ACHN (cell line): ENCODE results near the gene IDI1.
"Not testable (repeated sequence)": the region's sequence is repeated elsewhere in the genome, so short reads cannot be mapped to it uniquely, and the experiment has no call there.

ENCODE experiments used
- DNase-seq: peaks from one replicate; pipeline ENCODE4 v3.0.0-alpha.2; 2015
- in situ Hi-C: cut with HindIII; loops from 2 replicates; pipeline ENCODE4 v1.10.0; 2017; ENCODE audit warnings: low sequenced_read_pairs, low pct_ligation_motif_present, low pct_unique_long_range_greater_than_20kb

IDI1 gene

GRCh38 chr10:1043532-1043995, 5.4 kb downstream of the IDI1 start:
- no peak for DNase-seq
- in situ Hi-C loops = no loop called here

GRCh38 chr10:1041514-1041913, 7.4 kb downstream of the IDI1 start:
- no peak for DNase-seq
- in situ Hi-C loops = no loop called here

GRCh38 chr10:1040133-1040532, 8.8 kb downstream of the IDI1 start:
- in situ Hi-C loops = no loop called here
- no peak for DNase-seq

GRCh38 chr10:1038769-1039168, 10.2 kb downstream of the IDI1 start:
- in situ Hi-C loops, DNase-seq: not testable (repeated sequence)

- no peak for DNase-seq
- in situ Hi-C loops = no loop called here
Observed at GRCh38 chr10:1037098-1037497, 11.8 kb downstream of the IDI1 start.

GRCh38 chr10:1036341-1036791, 12.6 kb downstream of the IDI1 start:
- in situ Hi-C loops = no loop called here
- peak; percentile 66 for DNase-seq

- no peak for DNase-seq
- in situ Hi-C loops = no loop called here
Observed at GRCh38 chr10:1035201-1035600, 13.7 kb downstream of the IDI1 start.

GRCh38 chr10:1034758-1035157, 14.2 kb downstream of the IDI1 start:
- DNase-seq = no peak
- in situ Hi-C loops = no loop called here

- in situ Hi-C loops = no loop called here
- DNase-seq = no peak
Observed at GRCh38 chr10:1033601-1034000, 15.3 kb downstream of the IDI1 start.

GRCh38 chr10:1029838-1030237, 19.1 kb downstream of the IDI1 start:
- in situ Hi-C loops = no loop called here
- no peak for DNase-seq

- no peak for DNase-seq
- in situ Hi-C loops = no loop called here
Observed at GRCh38 chr10:1026578-1026977, 22.3 kb downstream of the IDI1 start.

GRCh38 chr10:1025683-1026082, 23.2 kb downstream of the IDI1 start, which contains the start of gene IDI2:
TSS of gene IDI2 (minus strand) at chr10:1025859. CDS start at chr10:1024723, 1,136 bp downstream.
- in situ Hi-C loops = no loop called here
- DNase-seq = no peak

GRCh38 chr10:1024103-1024502, 24.8 kb downstream of the IDI1 start:
- in situ Hi-C loops = no loop called here
- DNase-seq = no peak

GRCh38 chr10:1022413-1022812, 26.5 kb downstream of the IDI1 start:
- in situ Hi-C loops = no loop called here
- DNase-seq = no peak

GRCh38 chr10:1020958-1021357, 28.0 kb downstream of the IDI1 start:
- in situ Hi-C loops = no loop called here
- DNase-seq = no peak

- DNase-seq = no peak
- in situ Hi-C loops = no loop called here
Observed at GRCh38 chr10:1020460-1020859, 28.5 kb downstream of the IDI1 start.

- in situ Hi-C loops = no loop called here
- no peak for DNase-seq
Observed at GRCh38 chr10:1019362-1019761, 29.6 kb downstream of the IDI1 start.

- DNase-seq = no peak
- in situ Hi-C loops = no loop called here
Observed at GRCh38 chr10:1015688-1016087, 33.2 kb downstream of the IDI1 start.

GRCh38 chr10:1011696-1012095, 37.2 kb downstream of the IDI1 start:
- no peak for DNase-seq
- in situ Hi-C loops = no loop called here

- no peak for DNase-seq
- in situ Hi-C loops = no loop called here
Observed at GRCh38 chr10:1010703-1011102, 38.2 kb downstream of the IDI1 start.

GRCh38 chr10:1009947-1010346, 39.0 kb downstream of the IDI1 start:
- in situ Hi-C loops, DNase-seq: not testable (repeated sequence)
